ENCODE measurements around the gene CTNNA3.

GRCh38 chr10:66813122-66813521 is 882.9 kb downstream of the CTNNA3 start:
- TF ChIP-seq ZSCAN18 (tag by site-specific recombination; IDR thresholded peaks at IDR 0.05) (no peak), CTCF (tag by site-specific recombination; IDR thresholded peaks at IDR 0.05) (no peak), ZNF660 (tag by site-specific recombination; IDR thresholded peaks at IDR 0.05) (no peak), REST (tag by site-specific recombination; IDR thresholded peaks at IDR 0.05) (no peak), ZNF426 (tag by site-specific recombination; IDR thresholded peaks at IDR 0.05) (no peak), KLF7 (tag by site-specific recombination; IDR thresholded peaks at IDR 0.05; ENCODE audit: borderline replicate concordance) (no peak), ZBTB1 (tag by site-specific recombination; IDR thresholded peaks at IDR 0.05) (no peak), MZF1 (tag by site-specific recombination; IDR thresholded peaks at IDR 0.05; ENCODE audit: borderline replicate concordance) (no peak), SALL2 (tag by site-specific recombination; IDR thresholded peaks at IDR 0.05; ENCODE audit: borderline replicate concordance) (no peak), ZNF174 (tag by site-specific recombination; IDR thresholded peaks at IDR 0.05) (no peak), KLF9 (tag by site-specific recombination; IDR thresholded peaks at IDR 0.05; ENCODE audit: low read depth) (no peak)
